GM12878 (cell line): ENCODE measurements around the gene GAP43. TPM values are rescaled to one million over a fixed set of nuclear protein-coding genes. Genes with fewer than 3 reads are reported as not detected.

ENCODE experiments used
- ATAC-seq: fragments of 200-7000 bp; cut with Tn5 transposase; 3 replicates; pipeline ENCODE4 v1.9.1; 2020; ENCODE audit warnings: mild to moderate bottlenecking, moderate library complexity
- BruUV-seq: library from RNA; stranded (reverse); fragments of 400-500 nt; replicated peaks from 2 replicates; lab custom pipeline; 2021; lab: Mats Ljungman, UMichigan
- CTCF ChIA-PET: fragments of 300-600 bp; sonication (Branson Sonifier 250); formaldehyde crosslinking; extraction: SDS; loops from one replicate; lab custom pipeline; 2021; ENCODE audit warnings: inconsistent platforms; lab: Yijun Ruan, JAX
- POLR2A ChIA-PET: fragments of 350-600 bp; formaldehyde crosslinking; extraction: SDS; loops from one replicate; lab custom pipeline; 2021; ENCODE audit warnings: inconsistent platforms; lab: Charles Lee
- RAD21 ChIA-PET: fragments of 300-600 bp; sonication (Branson Sonifier 250); formaldehyde crosslinking; loops from one replicate; lab custom pipeline; 2023; ENCODE audit warnings: antibody characterized with exemption; ENCODE audit not compliant: unreplicated experiment; lab: Charles Lee
- SMC1A ChIA-PET: fragments of 300-600 bp; sonication (Branson Sonifier 250); formaldehyde crosslinking; loops from one replicate; lab custom pipeline; 2023; ENCODE audit not compliant: unreplicated experiment, uncharacterized antibody; lab: Charles Lee
- DNase-seq: peaks from one replicate; pipeline ENCODE4 v3.0.0-alpha.2; 2011; ENCODE audit warnings: low read depth, low spot score
- FAIRE-seq: peaks from 3 replicates; lab custom pipeline; 2011; peaks lifted over from hg19 to GRCh38; lab: Jason Lieb, UNC
- H2AFZ ChIP-seq: 2 replicates; pipeline ENCODE4 v1.6.0; 2011; ENCODE audit warnings: low read depth, low read length, control low read depth; ENCODE audit not compliant: control insufficient read depth
- H3K27ac ChIP-seq: 2 replicates; pipeline ENCODE4 v1.5.1; 2011; ENCODE audit warnings: control low read depth; ENCODE audit not compliant: control insufficient read depth, insufficient read depth
- H3K27me3 ChIP-seq, 2 experiments: replicated peaks in 1 of 2; 2 replicates each; pipeline versions ENCODE4 v1.6.0 to v1.6.1; 2011; ENCODE audit warnings: low read length in 1 of 2; ENCODE audit not compliant: control insufficient read depth in 2 of 2, insufficient read depth in 2 of 2
- H3K36me3 ChIP-seq, 2 experiments: 2 replicates each; pipeline ENCODE4 v1.5.1; 2011; ENCODE audit warnings: low read length in 1 of 2; ENCODE audit not compliant: control insufficient read depth in 2 of 2, insufficient read depth in 2 of 2
- H3K4me1 ChIP-seq: 2 replicates; pipeline ENCODE4 v1.6.1; 2011; ENCODE audit warnings: mild to moderate bottlenecking, low read length, moderate library complexity, mixed read lengths; ENCODE audit not compliant: control insufficient read depth, insufficient read depth
- H3K4me2 ChIP-seq: 2 replicates; pipeline ENCODE4 v1.6.0; 2011; ENCODE audit warnings: control low read depth; ENCODE audit not compliant: control insufficient read depth, insufficient read depth
- H3K4me3 ChIP-seq: fragments of 200-600 bp; sonication (generic); 2 replicates; pipeline ENCODE4 v1.5.1; 2016
- H3K79me2 ChIP-seq: 2 replicates; pipeline ENCODE4 v1.6.0; 2011; ENCODE audit warnings: low read length; ENCODE audit not compliant: control insufficient read depth, insufficient read depth
- H3K9ac ChIP-seq: 2 replicates; pipeline ENCODE4 v1.8.0; 2011; ENCODE audit warnings: low read length, control low read depth, mixed read lengths; ENCODE audit not compliant: control insufficient read depth, insufficient read depth
- H3K9me3 ChIP-seq: replicated peaks from 3 replicates; pipeline ENCODE4 v1.5.1; 2011; ENCODE audit warnings: mild to moderate bottlenecking, low read length; ENCODE audit not compliant: control insufficient read depth, insufficient read depth
- H4K20me1 ChIP-seq: 2 replicates; pipeline ENCODE4 v1.6.0; 2011; ENCODE audit not compliant: control insufficient read depth, insufficient read depth
- CHD2 ChIP-seq: IDR thresholded peaks from 2 replicates; pipeline ENCODE4 v1.6.1; 2011; ENCODE audit warnings: low read depth, low read length, improper control_type of control experiment, borderline replicate concordance
- E4F1 ChIP-seq: fragments of 450-650 bp; IDR thresholded peaks from 2 replicates; pipeline ENCODE4 v1.6.1; 2018; ENCODE audit warnings: borderline replicate concordance, mild to moderate bottlenecking; ENCODE audit not compliant: partially characterized antibody
- EED ChIP-seq: sonication (generic); IDR thresholded peaks from 2 replicates; pipeline ENCODE4 v1.6.1; 2016; ENCODE audit warnings: antibody characterized with exemption, low read depth
- ETV6 ChIP-seq, 2 experiments: fragments of 450-650 bp in 1 of 2; IDR thresholded peaks in 1 of 2; conservative IDR thresholded peaks in 1 of 2; 2 replicates each; pipeline ENCODE4 v1.6.1; 2014; ENCODE audit warnings: antibody characterized with exemption in 1 of 2, borderline replicate concordance in 1 of 2, low read depth in 1 of 2, mild to moderate bottlenecking in 1 of 2, moderate library complexity in 1 of 2
- HDGF ChIP-seq: fragments of 450-650 bp; IDR thresholded peaks from 2 replicates; pipeline ENCODE4 v1.6.1; 2016; ENCODE audit warnings: antibody characterized with exemption
- KLF5 ChIP-seq: fragments of 450-650 bp; IDR thresholded peaks from 2 replicates; pipeline ENCODE4 v1.6.1; 2014; ENCODE audit warnings: mild to moderate bottlenecking; ENCODE audit not compliant: partially characterized antibody
- MTA2 ChIP-seq: fragments of 450-650 bp; IDR thresholded peaks from 2 replicates; pipeline ENCODE4 v1.6.1; 2016; ENCODE audit warnings: low read depth, mild to moderate bottlenecking, moderate library complexity
- NR2C1 ChIP-seq: fragments of 450-650 bp; IDR thresholded peaks from 2 replicates; pipeline ENCODE4 v1.6.1; 2017; ENCODE audit warnings: antibody characterized with exemption, mild to moderate bottlenecking, moderate library complexity
- NR2F1 ChIP-seq: fragments of 450-650 bp; conservative IDR thresholded peaks from 2 replicates; pipeline ENCODE4 v1.6.1; 2017; ENCODE audit warnings: mild to moderate bottlenecking
- POU2F2 ChIP-seq: IDR thresholded peaks from 3 replicates; pipeline ENCODE4 v1.6.1; 2011; ENCODE audit warnings: low read depth, mild to moderate bottlenecking, low read length, borderline replicate concordance
- RUNX3 ChIP-seq: IDR thresholded peaks from 2 replicates; pipeline ENCODE4 v1.6.1; 2012; ENCODE audit warnings: low read length, inconsistent platforms
- USF1 ChIP-seq: IDR thresholded peaks from 2 replicates; pipeline ENCODE4 v1.6.1; 2011; ENCODE audit warnings: borderline replicate concordance, low read depth, mild to moderate bottlenecking, moderate library complexity, mixed read lengths, low read length; ENCODE audit not compliant: insufficient read depth; ENCODE audit errors: extremely low read length
- USF2 ChIP-seq: IDR thresholded peaks from 2 replicates; pipeline ENCODE4 v1.6.1; 2011; ENCODE audit warnings: low read depth, low read length, improper control_type of control experiment, borderline replicate concordance
- ZSCAN29 ChIP-seq: fragments of 450-650 bp; IDR thresholded peaks from 2 replicates; pipeline ENCODE4 v1.6.1; 2017; ENCODE audit warnings: mild to moderate bottlenecking, moderate library complexity
- WGBS: methylation state at CpG from one replicate; pipeline ENCODE4 v1.1.6; 2016; ENCODE audit warnings: low lambda C conversion rate; ENCODE audit not compliant: insufficient replicate concordance, insufficient coverage; ENCODE audit errors: missing lambda C conversion rate; 5-methylcytosine and 5-hydroxymethylcytosine counted together
- in situ Hi-C: fragments of 300-500 bp; cut with MboI; formaldehyde crosslinking; loops from 9 replicates; pipeline ENCODE4 v1.14.3; 2018; ENCODE audit warnings: mixed read lengths
- intact Hi-C: fragments of 100-400 bp; cut with micrococcal nuclease; formaldehyde crosslinking; loops from one replicate; pipeline ENCODE4 v1.14.2; 2022; ENCODE audit not compliant: unreplicated experiment
- polyA plus RNA-seq, 11 experiments: library from polyadenylated mRNA; depleted of rRNA in 4 of 11; unstranded in 6 of 11; stranded (reverse) in 5 of 11; fragments of >200 nt; fragmentation: Nextera tagmentation in 4 of 11; fragmentation: Illumina TruSeq in 1 of 11; extraction: Ambion mirVana in 4 of 11; extraction: Trizol in 1 of 11; gene quantifications; 1 replicate in 1 of 11; 2 replicates in 10 of 11; pipeline versions ENCODE4 v1.2.1 to v1.2.3, GENCODE V29; 2011 to 2016; ENCODE audit warnings: inconsistent platforms in 2 of 11, missing spikeins in 2 of 11, low read depth in 1 of 11
- total RNA-seq, 4 experiments: library from RNA; depleted of rRNA in 3 of 4; stranded (reverse); fragments of >200 nt in 3 of 4; fragmentation: Illumina TruSeq in 1 of 4; extraction: Trizol in 1 of 4; gene quantifications; 2 replicates each; pipeline versions ENCODE4 v1.2.1 to v1.2.3, GENCODE V29; 2013 to 2021

The GAP43 gene
- total and polyA plus RNA-seq, 10 of the 15 experiments (the other 5 are each of a cell fraction or from before 2014, with no cell fraction given): 0.06 to 0.16 TPM; not detected in 8

GRCh38 chr3:115626721-115627120 is 3.4 kb downstream of the GAP43 start:
- SMC1A ChIA-PET: interaction anchor here (0.7 kb wide), 3 partner anchors 210 to 511 kb away, joined by 3 to 4 read pairs (median 4); no protein-coding TSS in a partner anchor
- no peaks in the 10 kb centered on the region; a peak in 1 of 4 replicates for H3K27me3 ChIP-seq
- no TSS peak for BruUV-seq
- H3K9me3 ChIP-seq: no peaks in the 10 kb centered on the region
- H3K79me2 ChIP-seq: no peaks in the 10 kb centered on the region
- DNase-seq (no peak), ATAC-seq (no peak), FAIRE-seq (no peak)
- POLR2A ChIA-PET: no interaction called here
- no peak overlapping the region for H3K9ac ChIP-seq
- RAD21 ChIA-PET: no interaction called here
- H3K4me2 ChIP-seq: no peak overlapping the region
- CTCF ChIA-PET: interaction anchor here (1.2 kb wide), 1 partner anchor 41 kb away, joined by 3 read pairs; no protein-coding TSS in a partner anchor
- H3K4me3 ChIP-seq: no peak overlapping the region
- intact Hi-C loops (no loop called here), in situ Hi-C loops (no loop called here)
- no peaks in the 10 kb centered on the region for H3K36me3 ChIP-seq
- WGBS: 30% methylated on average over 3 of the region's 3 CpGs
- H3K4me1 ChIP-seq: peaks cover 8% of the 10 kb centered on the region
- no peak overlapping the region for H3K27ac ChIP-seq
- H4K20me1 ChIP-seq: no peaks in the 10 kb centered on the region
- no peak overlapping the region for H2AFZ ChIP-seq
- TF ChIP-seq NR2C1 (no peak), ZSCAN29 (no peak), USF2 (no peak), ETV6 (conservative IDR thresholded peaks at IDR 0.05 in 1 of 2, IDR thresholded peaks at IDR 0.05 in 1 of 2; ENCODE audit: borderline replicate concordance in 1 of 2, low read depth in 1 of 2) (no peak), HDGF (no peak), CHD2 (no peak), USF1 (no peak), EED (no peak), POU2F2 (no peak), RUNX3 (no peak), E4F1 (no peak), NR2F1 (no peak), KLF5 (no peak), MTA2 (no peak)
